Measurements from ENCODE around the gene SSC4D.
A peak's percentile ranks its signal among the peaks of the same experiment; 100 is the strongest.
"Not testable (repeated sequence)": the region's sequence is repeated elsewhere in the genome, so short reads cannot be mapped to it uniquely, and the experiment has no call there.

SSC4D gene

GRCh38 chr7:76394957-76395356 is 14.5 kb downstream of the SSC4D start:
- TF ChIP-seq CTCF (IDR thresholded peaks at IDR 0.05; ENCODE audit: poor library complexity, severe bottlenecking): no peak
- Histone ChIP-seq H3K27me3 (ENCODE audit: insufficient read depth, poor library complexity, severe bottlenecking) (no peaks in the 10 kb centered on the region), H3K9me3 (ENCODE audit: severe bottlenecking) (no peaks in the 10 kb centered on the region), H3K4me1 (ENCODE audit: insufficient read depth, poor library complexity, severe bottlenecking) (peaks cover 3% of the 10 kb centered on the region), H3K27ac (ENCODE audit: poor library complexity, severe bottlenecking) (no peak overlapping the region), H3K4me3 (ENCODE audit: severe bottlenecking) (no peak overlapping the region), H3K36me3 (ENCODE audit: low read depth) (no peaks in the 10 kb centered on the region)
- ATAC-seq (ENCODE audit: low read depth) (no peak), DNase-seq (ENCODE audit: low spot score) (no peak)

- TF ChIP-seq CTCF (IDR thresholded peaks at IDR 0.05; ENCODE audit: poor library complexity, severe bottlenecking): no peak
These were observed 16.1 kb downstream of the SSC4D start for GRCh38 chr7:76393116-76394031.

GRCh38 chr7:76392531-76393115 is 16.9 kb downstream of the SSC4D start:
- Histone ChIP-seq H3K4me3 (ENCODE audit: severe bottlenecking) (peak overlapping the region; percentile 46), H3K27me3 (ENCODE audit: insufficient read depth, poor library complexity, severe bottlenecking) (no peaks in the 10 kb centered on the region), H3K36me3 (ENCODE audit: low read depth) (no peaks in the 10 kb centered on the region), H3K9me3 (ENCODE audit: severe bottlenecking) (no peaks in the 10 kb centered on the region), H3K4me1 (ENCODE audit: insufficient read depth, poor library complexity, severe bottlenecking) (no peaks in the 10 kb centered on the region), H3K27ac (ENCODE audit: poor library complexity, severe bottlenecking) (peak overlapping the region; percentile 54)
- DNase-seq (ENCODE audit: low spot score): no peak
- no peak for TF ChIP-seq CTCF (IDR thresholded peaks at IDR 0.05; ENCODE audit: poor library complexity, severe bottlenecking)
- no peak for ATAC-seq (ENCODE audit: low read depth)

More at GRCh38 chr7:76393116-76394031, 16.1 kb downstream of the SSC4D start:
- Histone ChIP-seq H3K4me3 (ENCODE audit: severe bottlenecking) (peak overlapping the region; percentile 46), H3K27ac (ENCODE audit: poor library complexity, severe bottlenecking) (peak overlapping the region; percentile 54), H3K27me3 (ENCODE audit: insufficient read depth, poor library complexity, severe bottlenecking) (no peaks in the 10 kb centered on the region), H3K4me1 (ENCODE audit: insufficient read depth, poor library complexity, severe bottlenecking) (peaks cover 3% of the 10 kb centered on the region), H3K9me3 (ENCODE audit: severe bottlenecking) (no peaks in the 10 kb centered on the region), H3K36me3 (ENCODE audit: low read depth) (no peaks in the 10 kb centered on the region)
- peak; percentile 79 for ATAC-seq (ENCODE audit: low read depth)
- peak; percentile 89 for DNase-seq (ENCODE audit: low spot score)

GRCh38 chr7:76390092-76390491 is 19.4 kb downstream of the SSC4D start:
- Histone ChIP-seq H3K4me1 (ENCODE audit: insufficient read depth, poor library complexity, severe bottlenecking) (no peaks in the 10 kb centered on the region), H3K9me3 (ENCODE audit: severe bottlenecking) (no peaks in the 10 kb centered on the region), H3K36me3 (ENCODE audit: low read depth) (no peaks in the 10 kb centered on the region), H3K27ac (ENCODE audit: poor library complexity, severe bottlenecking) (no peak overlapping the region), H3K4me3 (ENCODE audit: severe bottlenecking) (no peak overlapping the region), H3K27me3 (ENCODE audit: insufficient read depth, poor library complexity, severe bottlenecking) (no peaks in the 10 kb centered on the region)
- no peak for ATAC-seq (ENCODE audit: low read depth)
- no peak for TF ChIP-seq CTCF (IDR thresholded peaks at IDR 0.05; ENCODE audit: poor library complexity, severe bottlenecking)
- no peak for DNase-seq (ENCODE audit: low spot score)

- H3K36me3 ChIP-seq (ENCODE audit: low read depth); H3K4me1 ChIP-seq (ENCODE audit: insufficient read depth, poor library complexity, severe bottlenecking); H3K9me3 ChIP-seq (ENCODE audit: severe bottlenecking); H3K4me3 ChIP-seq (ENCODE audit: severe bottlenecking); ATAC-seq (ENCODE audit: low read depth); H3K27me3 ChIP-seq (ENCODE audit: insufficient read depth, poor library complexity, severe bottlenecking); DNase-seq (ENCODE audit: low spot score); H3K27ac ChIP-seq (ENCODE audit: poor library complexity, severe bottlenecking): not testable (repeated sequence)
These were observed 21.7 kb downstream of the SSC4D start for GRCh38 chr7:76387789-76388188.
